Measurements from ENCODE around the gene EN2. TPM values are rescaled to one million over a fixed set of nuclear protein-coding genes. Genes with fewer than 3 reads are reported as not detected.
A peak's percentile ranks its signal among the peaks of the same experiment; 100 is the strongest.

The EN2 gene
- total and polyA plus RNA-seq, 2 of the 13 experiments (the other 11 are each of a cell fraction or from before 2014, with no cell fraction given) = not detected

DNA sequence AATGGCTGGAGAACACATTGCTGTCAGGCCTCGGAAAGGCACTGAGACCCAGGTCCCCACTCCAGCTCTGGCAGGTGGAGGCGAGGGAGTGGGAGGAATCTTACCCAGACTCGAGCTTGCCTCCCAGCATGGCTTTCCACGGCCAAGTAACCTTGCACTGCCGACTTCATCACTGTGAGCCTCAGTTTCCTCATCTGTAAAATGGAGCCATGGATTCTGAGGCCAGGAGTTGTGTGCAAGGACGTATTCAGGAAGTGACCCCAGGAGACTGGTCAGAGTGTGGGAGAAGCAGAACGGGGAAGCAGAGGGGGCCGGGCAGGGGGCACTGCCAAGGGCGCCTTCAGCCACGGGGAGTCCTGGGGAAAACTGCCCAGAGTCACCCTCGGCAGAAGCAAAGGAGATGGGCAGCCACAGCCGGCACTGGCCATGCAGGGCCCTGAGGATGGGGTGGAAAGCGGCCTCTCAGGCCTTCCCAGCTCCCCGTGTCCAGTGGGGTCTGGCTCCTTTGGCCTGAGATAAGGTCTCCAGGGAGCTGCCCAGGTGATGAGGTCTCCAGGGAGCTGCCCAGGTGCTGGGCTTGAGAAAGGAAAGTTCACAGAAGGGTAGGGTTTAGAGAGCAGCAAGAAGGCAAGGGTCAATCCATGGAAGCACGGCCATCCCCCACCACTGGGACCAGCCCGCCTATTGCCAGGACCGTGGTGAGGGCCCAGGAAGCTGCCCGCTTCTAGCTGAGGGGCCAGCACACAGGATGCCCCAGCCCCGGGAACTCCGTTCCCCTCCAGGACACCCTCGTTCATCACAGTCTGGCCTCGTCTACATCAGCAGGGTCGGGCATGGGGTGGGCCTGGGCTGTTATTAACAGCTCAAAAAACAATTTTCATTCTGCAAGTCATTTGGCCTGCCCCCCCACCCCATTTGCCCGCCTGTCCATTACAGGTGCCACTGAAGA, 34.3 kb upstream of the EN2 start:
- H3K36me3 ChIP-seq (replicated peaks in 1 of 2; ENCODE audit: control insufficient read depth in 1 of 2, insufficient read depth in 2 of 2, low read length in 2 of 2) = no peaks in the 10 kb centered on the region
- H3K4me2 ChIP-seq (ENCODE audit: low read depth, low read length) = no peak overlapping the region
- no peaks in the 10 kb centered on the region for H3K4me1 ChIP-seq (ENCODE audit: insufficient read depth, low read length)
- no peak for TF ChIP-seq LCORL (IDR thresholded peaks at IDR 0.05)
- TF ChIP-seq LCORL (CRISPR knock-in tag; IDR thresholded peaks at IDR 0.05) = no peak
- peak; percentile 60 for TF ChIP-seq ZNF629 (CRISPR knock-in tag; conservative IDR thresholded peaks at IDR 0.05)
- H3K4me3 ChIP-seq (replicated peaks in 1 of 3; ENCODE audit: insufficient read depth in 1 of 3, low read depth in 2 of 3, low read length in 3 of 3) = no peak overlapping the region
- CTCF ChIA-PET (ENCODE audit: low intra/inter-chr PET ratio, low total read pairs) = no interaction called here
- no peaks in the 10 kb centered on the region for H3K9me3 ChIP-seq (ENCODE audit: low read length)
- POLR2A ChIA-PET = no interaction called here
- in situ Hi-C loops (cut with HindIII; ENCODE audit: extremely low pct_ligation_motif_present, low pct_unique_long_range_greater_than_20kb) = no loop called here
- intact Hi-C loops (cut with micrococcal nuclease; ENCODE audit: unreplicated experiment) = no loop called here
- no peak overlapping the region for H3K27ac ChIP-seq (ENCODE audit: extremely low read length, insufficient read depth, low read length)
- FAIRE-seq (no peak), ATAC-seq (no peak), DNase-seq (ENCODE audit: low spot score) (no peak)
- H4K20me1 ChIP-seq (ENCODE audit: insufficient read depth, low read length) = no peaks in the 10 kb centered on the region
- no TSS peak for BruUV-seq (replicated peaks)
- 16% methylated on average over 17 of the region's 24 CpGs for WGBS (ENCODE audit: low lambda C conversion rate)
- peaks cover 19 to 83% of the 10 kb centered on the region in 2 experiments for H3K27me3 ChIP-seq (ENCODE audit: control insufficient read depth in 1 of 2, insufficient read depth in 2 of 2, low read length in 2 of 2)
- no peak overlapping the region for H2AFZ ChIP-seq (ENCODE audit: low read length)
- H3K9ac ChIP-seq (ENCODE audit: insufficient read depth, low read depth, low read length) = no peak overlapping the region
- H3K79me2 ChIP-seq (ENCODE audit: insufficient read depth, low read length) = no peaks in the 10 kb centered on the region

DNA sequence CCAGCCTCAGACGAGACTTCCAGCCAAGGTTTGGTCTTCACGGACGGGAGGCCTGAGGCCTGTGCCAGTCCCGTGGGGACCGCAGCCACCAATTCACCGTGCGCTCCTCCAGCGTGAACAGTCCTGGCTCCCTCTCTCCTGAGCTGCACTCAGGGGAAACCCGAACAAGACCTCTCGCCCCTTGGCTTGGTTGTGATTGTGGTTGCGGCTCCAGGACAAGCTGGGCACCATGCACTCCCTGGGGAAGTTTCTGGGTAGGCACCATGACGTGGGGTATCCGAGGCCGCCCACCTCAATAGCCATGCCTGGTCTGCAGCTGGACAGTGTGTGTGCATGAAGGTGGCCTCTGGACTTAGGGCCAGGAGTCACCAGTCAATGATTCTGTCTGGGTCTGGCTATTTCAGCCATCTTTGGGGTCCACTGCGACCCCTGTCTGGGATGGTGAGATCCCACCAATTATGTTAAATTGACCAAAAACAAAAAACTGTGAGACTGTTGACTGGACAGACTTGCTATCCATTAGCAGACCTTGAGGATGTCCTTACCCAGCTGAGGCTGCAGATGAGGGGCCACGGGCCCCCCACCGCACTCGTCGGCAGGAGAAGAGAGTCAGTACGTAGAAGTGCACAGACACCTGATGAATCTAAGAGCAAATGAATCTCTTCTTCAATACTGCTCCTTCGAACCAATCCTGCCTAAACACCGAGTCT, 33.5 kb upstream of the EN2 start:
- intact Hi-C loops (cut with micrococcal nuclease; ENCODE audit: unreplicated experiment) = no loop called here
- H3K4me1 ChIP-seq (ENCODE audit: insufficient read depth, low read length) = no peaks in the 10 kb centered on the region
- ATAC-seq = no peak; the same call in 2 of the 3 replicates

More for the DNA sequence above, 33.5 kb upstream of the EN2 start:
- BruUV-seq (replicated peaks) = no TSS peak
- H3K4me2 ChIP-seq (ENCODE audit: low read depth, low read length) = no peak overlapping the region
- FAIRE-seq = no peak
- H3K79me2 ChIP-seq (ENCODE audit: insufficient read depth, low read length) = no peaks in the 10 kb centered on the region
- TF ChIP-seq, protein P1, sequence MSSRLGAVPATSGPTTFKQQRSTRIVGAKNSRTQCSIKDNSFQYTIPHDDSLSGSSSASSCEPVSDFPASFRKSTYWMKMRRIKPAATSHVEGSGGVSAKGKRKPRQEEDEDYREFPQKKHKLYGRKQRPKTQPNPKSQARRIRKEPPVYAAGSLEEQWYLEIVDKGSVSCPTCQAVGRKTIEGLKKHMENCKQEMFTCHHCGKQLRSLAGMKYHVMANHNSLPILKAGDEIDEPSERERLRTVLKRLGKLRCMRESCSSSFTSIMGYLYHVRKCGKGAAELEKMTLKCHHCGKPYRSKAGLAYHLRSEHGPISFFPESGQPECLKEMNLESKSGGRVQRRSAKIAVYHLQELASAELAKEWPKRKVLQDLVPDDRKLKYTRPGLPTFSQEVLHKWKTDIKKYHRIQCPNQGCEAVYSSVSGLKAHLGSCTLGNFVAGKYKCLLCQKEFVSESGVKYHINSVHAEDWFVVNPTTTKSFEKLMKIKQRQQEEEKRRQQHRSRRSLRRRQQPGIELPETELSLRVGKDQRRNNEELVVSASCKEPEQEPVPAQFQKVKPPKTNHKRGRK (CRISPR knock-in tag; IDR thresholded peaks at IDR 0.05) = no peak
- TF ChIP-seq SPEN (CRISPR knock-in tag; IDR thresholded peaks at IDR 0.05; ENCODE audit: low read depth) (no peak), CENPX (CRISPR knock-in tag; IDR thresholded peaks at IDR 0.05) (no peak), PRPF4 (IDR thresholded peaks at IDR 0.05; ENCODE audit: low read depth, low read length, poor library complexity, severe bottlenecking) (no peak), ZNF598 (CRISPR knock-in tag; IDR thresholded peaks at IDR 0.05; ENCODE audit: borderline replicate concordance) (no peak)
- TF ChIP-seq, protein P2, sequence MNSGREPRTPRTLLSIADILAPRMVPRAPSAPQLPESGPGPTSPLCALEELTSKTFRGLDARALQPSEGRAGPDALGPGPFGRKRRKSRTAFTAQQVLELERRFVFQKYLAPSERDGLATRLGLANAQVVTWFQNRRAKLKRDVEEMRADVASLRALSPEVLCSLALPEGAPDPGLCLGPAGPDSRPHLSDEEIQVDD (CRISPR knock-in tag; IDR thresholded peaks at IDR 0.05; ENCODE audit: borderline replicate concordance) = no peak
- TF ChIP-seq, protein P3, sequence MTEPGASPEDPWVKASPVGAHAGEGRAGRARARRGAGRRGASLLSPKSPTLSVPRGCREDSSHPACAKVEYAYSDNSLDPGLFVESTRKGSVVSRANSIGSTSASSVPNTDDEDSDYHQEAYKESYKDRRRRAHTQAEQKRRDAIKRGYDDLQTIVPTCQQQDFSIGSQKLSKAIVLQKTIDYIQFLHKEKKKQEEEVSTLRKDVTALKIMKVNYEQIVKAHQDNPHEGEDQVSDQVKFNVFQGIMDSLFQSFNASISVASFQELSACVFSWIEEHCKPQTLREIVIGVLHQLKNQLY (CRISPR knock-in tag; IDR thresholded peaks at IDR 0.05) = no peak
- CTCF ChIA-PET (ENCODE audit: low intra/inter-chr PET ratio, low total read pairs) = no interaction called here
- no peak overlapping the region for H2AFZ ChIP-seq (ENCODE audit: low read length)
- H3K27ac ChIP-seq (ENCODE audit: extremely low read length, insufficient read depth, low read length) = no peak overlapping the region
- no peak overlapping the region for H3K9ac ChIP-seq (ENCODE audit: insufficient read depth, low read depth, low read length)
- peaks cover 21 to 84% of the 10 kb centered on the region in 2 experiments for H3K27me3 ChIP-seq (ENCODE audit: control insufficient read depth in 1 of 2, insufficient read depth in 2 of 2, low read length in 2 of 2)
- no peaks in the 10 kb centered on the region for H4K20me1 ChIP-seq (ENCODE audit: insufficient read depth, low read length)
- DNase-seq (ENCODE audit: low spot score) = no peak
- 25% methylated on average over 11 of the region's 22 CpGs for WGBS (ENCODE audit: low lambda C conversion rate)
- POLR2A ChIA-PET = no interaction called here
- no peaks in the 10 kb centered on the region for H3K9me3 ChIP-seq (ENCODE audit: low read length)
- in situ Hi-C loops (cut with HindIII; ENCODE audit: extremely low pct_ligation_motif_present, low pct_unique_long_range_greater_than_20kb) = no loop called here
- no peaks in the 10 kb centered on the region for H3K36me3 ChIP-seq (replicated peaks in 1 of 2; ENCODE audit: control insufficient read depth in 1 of 2, insufficient read depth in 2 of 2, low read length in 2 of 2)
- no peak overlapping the region for H3K4me3 ChIP-seq (replicated peaks in 1 of 3; ENCODE audit: insufficient read depth in 1 of 3, low read depth in 2 of 3, low read length in 3 of 3)

All from HepG2 (cell line).